MCF 10A (cell line): ENCODE measurements around the gene IREB2. TPM values are rescaled to one million over a fixed set of nuclear protein-coding genes. Genes with fewer than 3 reads are reported as not detected.

Experiments
- BruUV-seq: library from RNA; stranded (reverse); fragments of 400-500 nt; replicated peaks from 2 replicates; lab custom pipeline; 2021; lab: Mats Ljungman, UMichigan
- CTCF ChIA-PET: fragments of 300-600 bp; sonication (Branson Sonifier 250); formaldehyde crosslinking; extraction: SDS; loops from one replicate; lab custom pipeline; 2021; ENCODE audit warnings: antibody characterized with exemption, inconsistent platforms; lab: Yijun Ruan, JAX
- POLR2A ChIA-PET: fragments of 300-600, 350-650 bp; sonication (Branson Sonifier 250); formaldehyde crosslinking; extraction: SDS; loops from one replicate; lab custom pipeline; 2020; ENCODE audit warnings: antibody characterized with exemption, inconsistent platforms; lab: Yijun Ruan, JAX
- DNase-seq: peaks from one replicate; pipeline ENCODE4 v3.0.0-alpha.2; 2018; ENCODE audit not compliant: unreplicated experiment
- H3K27ac Mint-ChIP-seq: one replicate; pipeline ENCODE4 v1.8.0; 2022; ENCODE audit warnings: mild to moderate bottlenecking, low read depth, mixed read lengths; ENCODE audit not compliant: unreplicated experiment
- H3K27me3 Mint-ChIP-seq: one replicate; pipeline ENCODE4 v1.8.0; 2022; ENCODE audit warnings: mixed read lengths; ENCODE audit not compliant: insufficient read depth, unreplicated experiment
- H3K36me3 Mint-ChIP-seq: one replicate; pipeline ENCODE4 v1.8.0; 2022; ENCODE audit warnings: mild to moderate bottlenecking, moderate library complexity, mixed read lengths; ENCODE audit not compliant: insufficient read depth, unreplicated experiment
- H3K4me1 Mint-ChIP-seq: one replicate; pipeline ENCODE4 v1.8.0; 2022; ENCODE audit warnings: mixed read lengths; ENCODE audit not compliant: insufficient read depth, unreplicated experiment
- H3K4me3 Mint-ChIP-seq: one replicate; pipeline ENCODE4 v1.8.0; 2022; ENCODE audit warnings: mild to moderate bottlenecking, moderate library complexity, mixed read lengths; ENCODE audit not compliant: unreplicated experiment
- H3K9me3 Mint-ChIP-seq: one replicate; pipeline ENCODE4 v1.8.0; 2022; ENCODE audit warnings: mixed read lengths; ENCODE audit not compliant: unreplicated experiment
- intact Hi-C: fragments of 100-400 bp; cut with micrococcal nuclease; formaldehyde crosslinking; loops from 2 replicates; pipeline ENCODE4 v1.14.1; 2022
- total RNA-seq: library from RNA; stranded (reverse); gene quantifications from 2 replicates; pipeline ENCODE4 v1.2.3, GENCODE V29; 2022
- TF ChIP-seq, protein P1 (sequence below): fragments of 200-600 bp; IDR thresholded peaks from one replicate; pipeline ENCODE4 v1.8.0; 2022; ENCODE audit warnings: antibody characterized with exemption, mild to moderate bottlenecking; ENCODE audit not compliant: unreplicated experiment

IREB2 gene
- total RNA-seq, 1 experiment from 2014 or later, result 43.4 TPM

DNA sequence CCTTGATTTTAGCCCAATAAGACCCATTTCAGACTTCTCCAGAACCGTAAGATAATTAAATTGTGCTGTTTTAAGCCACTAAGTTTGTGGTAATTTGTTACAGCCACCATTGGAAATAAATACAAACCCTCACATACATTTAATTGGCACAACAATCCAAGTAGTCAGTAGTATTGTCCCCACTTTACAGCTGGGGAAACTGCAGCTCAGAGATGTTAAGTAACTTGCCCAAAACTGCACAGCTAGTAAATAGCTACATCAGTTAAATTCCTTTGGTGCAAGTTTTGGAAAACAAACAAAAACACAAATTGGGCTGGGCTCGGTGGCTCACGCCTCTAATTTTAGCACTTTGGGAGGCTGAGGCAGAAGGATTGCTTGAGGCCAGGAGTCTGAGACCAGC lies 13.3 kb upstream of the IREB2 start:
- Mint-ChIP-seq H3K27ac (no peak overlapping the region), H3K27me3 (peaks cover 31% of the 10 kb centered on the region), H3K9me3 (no peaks in the 10 kb centered on the region), H3K4me1 (no peaks in the 10 kb centered on the region), H3K4me3 (no peak overlapping the region), H3K36me3 (no peaks in the 10 kb centered on the region)
- TF ChIP-seq, protein P1, sequence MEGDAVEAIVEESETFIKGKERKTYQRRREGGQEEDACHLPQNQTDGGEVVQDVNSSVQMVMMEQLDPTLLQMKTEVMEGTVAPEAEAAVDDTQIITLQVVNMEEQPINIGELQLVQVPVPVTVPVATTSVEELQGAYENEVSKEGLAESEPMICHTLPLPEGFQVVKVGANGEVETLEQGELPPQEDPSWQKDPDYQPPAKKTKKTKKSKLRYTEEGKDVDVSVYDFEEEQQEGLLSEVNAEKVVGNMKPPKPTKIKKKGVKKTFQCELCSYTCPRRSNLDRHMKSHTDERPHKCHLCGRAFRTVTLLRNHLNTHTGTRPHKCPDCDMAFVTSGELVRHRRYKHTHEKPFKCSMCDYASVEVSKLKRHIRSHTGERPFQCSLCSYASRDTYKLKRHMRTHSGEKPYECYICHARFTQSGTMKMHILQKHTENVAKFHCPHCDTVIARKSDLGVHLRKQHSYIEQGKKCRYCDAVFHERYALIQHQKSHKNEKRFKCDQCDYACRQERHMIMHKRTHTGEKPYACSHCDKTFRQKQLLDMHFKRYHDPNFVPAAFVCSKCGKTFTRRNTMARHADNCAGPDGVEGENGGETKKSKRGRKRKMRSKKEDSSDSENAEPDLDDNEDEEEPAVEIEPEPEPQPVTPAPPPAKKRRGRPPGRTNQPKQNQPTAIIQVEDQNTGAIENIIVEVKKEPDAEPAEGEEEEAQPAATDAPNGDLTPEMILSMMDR, result no peak
- DNase-seq, result no peak
- CTCF ChIA-PET, result interaction anchor here (0.8 to 10.6 kb wide), 2 partner anchors 117 to 315 kb away, joined by 6 to 222 read pairs; no protein-coding TSS in a partner anchor
- intact Hi-C loops, result no loop called here
- BruUV-seq, result no TSS peak
- POLR2A ChIA-PET, result interaction anchor here (0.6 to 0.7 kb wide), 2 partner anchors 13 to 19 kb away, joined by 4 to 6 read pairs; partner anchors contain the start of gene IREB2

DNA sequence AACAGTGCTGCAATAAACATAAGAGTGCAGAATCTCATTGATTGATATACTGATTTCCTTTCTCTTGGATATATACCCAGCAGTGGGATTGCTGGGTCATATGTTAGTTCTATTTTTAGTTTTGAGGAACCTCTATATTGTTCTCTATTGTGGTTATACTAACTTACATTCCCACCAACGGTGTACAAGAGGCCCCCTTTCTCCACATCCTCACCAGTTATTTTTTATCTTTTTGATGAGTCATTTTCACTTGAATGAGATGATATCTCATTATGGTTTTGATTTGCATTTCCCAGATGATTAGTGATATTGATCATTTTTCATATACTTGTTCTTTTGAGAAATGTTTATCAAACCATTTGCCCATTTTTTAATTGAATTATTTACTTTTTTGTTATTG lies 12.4 kb upstream of the IREB2 start:
- CTCF ChIA-PET, result no interaction called here

DNA sequence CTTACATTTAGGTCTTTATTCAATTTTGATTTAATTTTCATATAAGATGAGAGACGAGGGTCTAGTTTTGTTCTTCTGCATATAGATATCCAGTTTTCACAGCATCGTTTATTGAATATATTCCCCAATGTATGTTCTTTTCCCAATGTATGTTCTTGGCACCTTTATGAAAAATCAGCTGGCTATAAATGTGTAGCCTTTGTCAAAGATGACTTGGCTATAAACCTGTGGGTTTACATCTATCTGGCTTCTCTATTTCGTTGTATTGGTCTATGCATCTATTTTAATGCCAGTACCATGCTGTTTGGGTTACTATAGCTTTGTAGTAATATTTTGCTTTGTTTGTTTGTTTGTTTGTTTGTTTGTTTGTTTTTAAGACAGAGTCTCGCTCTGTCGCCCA lies 11.7 kb upstream of the IREB2 start:
- intact Hi-C loops, result no loop called here
- no TSS peak for BruUV-seq

More for the DNA sequence above, 12.4 kb upstream of the IREB2 start:
- Mint-ChIP-seq H3K4me3 (no peak overlapping the region), H3K27ac (no peak overlapping the region), H3K36me3 (no peaks in the 10 kb centered on the region), H3K9me3 (no peaks in the 10 kb centered on the region), H3K27me3 (peaks cover 41% of the 10 kb centered on the region), H3K4me1 (no peaks in the 10 kb centered on the region)
- DNase-seq, result no peak
- TF ChIP-seq, protein P1, result no peak
- intact Hi-C loops, result no loop called here
- POLR2A ChIA-PET, result interaction anchor here (4.3 kb wide), 1 partner anchor 12 kb away, joined by 29 read pairs; the partner anchor contains the start of gene IREB2
- no TSS peak for BruUV-seq

DNA sequence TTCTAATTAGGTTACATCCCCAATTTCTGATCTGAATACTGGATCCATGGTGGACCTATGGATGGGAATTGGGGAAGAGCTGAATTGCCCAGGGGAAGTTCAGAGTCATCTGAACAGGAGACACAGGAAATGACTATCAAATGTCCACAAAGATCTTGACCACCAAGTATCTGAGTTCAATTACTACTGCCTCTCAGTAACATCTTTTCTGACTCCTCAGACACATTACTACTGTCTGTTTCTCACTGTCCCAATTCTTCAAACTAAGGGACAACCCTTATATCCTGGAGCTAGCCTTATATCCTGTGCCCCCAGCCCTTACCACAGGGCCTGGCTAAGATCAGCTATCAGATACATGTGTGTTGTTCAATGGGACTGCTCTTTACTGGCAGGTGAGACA lies 10.1 kb upstream of the IREB2 start:
- intact Hi-C loops, result no loop called here
- no TSS peak for BruUV-seq
- TF ChIP-seq, protein P1, result no peak
- POLR2A ChIA-PET, result interaction anchor here (4.3 kb wide), 1 partner anchor 10 kb away, joined by 29 read pairs; the partner anchor contains the start of gene IREB2
- Mint-ChIP-seq H3K36me3 (no peaks in the 10 kb centered on the region), H3K27me3 (peaks cover 51% of the 10 kb centered on the region), H3K4me1 (no peaks in the 10 kb centered on the region), H3K9me3 (no peaks in the 10 kb centered on the region), H3K27ac (no peak overlapping the region), H3K4me3 (no peak overlapping the region)
- no peak for DNase-seq
- CTCF ChIA-PET, result interaction anchor here (0.6 to 1.9 kb wide), 6 partner anchors 119 to 444 kb away, joined by 3 to 12 read pairs (median 4); no protein-coding TSS in a partner anchor

More for the DNA sequence above, 11.7 kb upstream of the IREB2 start:
- H3K27ac Mint-ChIP-seq, result no peak overlapping the region
- H3K4me3 Mint-ChIP-seq, result no peak overlapping the region
- CTCF ChIA-PET, result interaction anchor here (0.7 to 1.4 kb wide), 2 partner anchors 9 to 121 kb away, joined by 3 to 8 read pairs; no protein-coding TSS in a partner anchor
- H3K27me3 Mint-ChIP-seq, result peaks cover 44% of the 10 kb centered on the region
- TF ChIP-seq, protein P1, result no peak
- H3K9me3 Mint-ChIP-seq, result no peaks in the 10 kb centered on the region
- no peak for DNase-seq
- no peaks in the 10 kb centered on the region for H3K36me3 Mint-ChIP-seq
- no peaks in the 10 kb centered on the region for H3K4me1 Mint-ChIP-seq
- POLR2A ChIA-PET, result interaction anchor here (4.3 kb wide), 1 partner anchor 12 kb away, joined by 29 read pairs; the partner anchor contains the start of gene IREB2
